Stimulated activated CD4-positive, alpha-beta T cell treated with anti-CD3 and anti-CD28 coated beads, TNF-alpha, amount 100 ng/mL, for 4 hours (primary cell): ENCODE measurements around the gene CENPC.
"Not testable (repeated sequence)": the region's sequence is repeated elsewhere in the genome, so short reads cannot be mapped to it uniquely, and the experiment has no call there.

ENCODE experiments used
- DNase-seq, 3 experiments: peaks; one replicate each; pipeline ENCODE4 v3.0.0-alpha.2; 2020; ENCODE audit warnings: low read depth in 3 of 3

The CENPC gene

GRCh38 chr4:67552146-67552792, 7.0 kb upstream of the CENPC start:
- DNase-seq, result not testable (repeated sequence)

DNA sequence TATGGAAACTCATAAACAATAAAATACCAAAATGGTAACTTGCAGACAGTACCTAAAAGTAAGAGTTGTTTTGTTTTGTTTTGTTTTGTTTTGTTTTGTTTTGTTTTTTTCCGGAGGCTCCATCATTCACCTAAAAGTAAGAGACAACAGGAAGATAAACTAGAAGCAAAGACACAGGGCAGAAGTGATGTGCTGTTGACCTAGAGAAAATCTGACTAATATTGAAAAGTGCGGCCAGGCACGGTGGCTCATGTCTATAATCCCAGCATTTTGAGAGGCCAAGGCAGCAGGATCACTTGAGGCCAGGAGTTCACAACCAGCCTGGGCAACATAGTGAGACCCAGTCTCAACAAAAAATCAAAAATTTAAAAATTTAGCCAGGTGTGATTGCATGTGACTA, 5.6 kb upstream of the CENPC start:
- DNase-seq, result no peak

GRCh38 chr4:67550451-67550850, 5.1 kb upstream of the CENPC start:
- DNase-seq, result no peak

- no peak for DNase-seq
Measured at GRCh38 chr4:67549123-67549522, 3.8 kb upstream of the CENPC start.

DNA sequence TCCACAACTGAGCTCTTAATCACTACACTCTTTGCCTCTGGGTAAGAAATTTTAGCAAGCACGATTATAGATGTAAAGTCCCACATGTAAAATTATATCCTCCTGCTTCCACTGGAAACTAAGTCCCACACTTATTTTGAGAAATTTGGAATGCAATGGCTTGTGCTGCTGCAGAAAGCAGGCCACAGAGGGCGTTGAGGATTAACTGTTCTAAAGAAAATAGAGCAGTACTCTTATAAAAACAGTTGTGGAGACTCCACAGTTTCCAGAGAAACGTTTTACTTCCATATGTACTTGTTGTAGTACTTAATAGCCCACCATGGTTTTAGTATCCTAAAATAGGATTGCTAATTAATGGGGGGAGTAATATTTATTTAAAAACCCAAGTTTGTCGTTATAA, 1.7 kb upstream of the CENPC start:
- no peak for DNase-seq

- no peak for DNase-seq
Measured at GRCh38 chr4:67546004-67546356, 677 bp upstream of the CENPC start.

DNA sequence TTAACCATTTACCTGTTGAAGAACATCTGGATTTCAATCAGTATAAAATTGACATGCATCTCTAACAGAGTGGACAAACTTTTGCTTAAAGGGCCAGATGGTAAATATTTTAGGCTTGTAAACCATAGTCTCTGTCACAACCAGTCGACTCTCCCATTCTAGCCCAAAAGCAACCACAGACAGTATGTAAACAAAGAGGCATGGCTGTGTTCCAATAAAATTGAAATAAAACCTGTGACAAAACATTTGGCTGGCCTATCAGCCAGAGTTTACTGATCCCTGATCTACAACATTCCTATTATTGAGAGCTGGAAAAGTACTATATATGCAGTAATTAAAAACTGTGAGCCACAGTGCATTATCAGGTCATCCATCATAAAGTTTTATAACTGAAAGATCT, 3.2 kb downstream of the CENPC start:
- no peak for DNase-seq

DNA sequence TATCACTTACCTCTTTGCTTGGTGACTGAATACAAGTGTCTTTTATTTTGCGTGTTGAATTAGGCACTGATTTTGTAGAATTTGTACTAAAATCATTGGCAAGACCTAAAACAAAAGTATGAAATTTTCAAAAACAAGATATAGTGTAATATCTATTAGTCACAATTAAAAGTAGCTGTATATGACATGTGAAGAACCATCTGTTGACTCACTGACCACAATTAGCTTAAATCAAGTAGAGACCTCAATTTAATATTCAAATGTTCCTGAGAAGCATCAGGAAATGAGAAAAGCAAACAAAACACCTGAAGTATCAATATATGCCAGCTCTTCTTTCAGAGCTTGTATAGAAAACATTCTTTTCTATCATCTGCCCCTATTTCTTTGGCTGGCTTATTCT, 5.5 kb downstream of the CENPC start:
- DNase-seq, result no peak

DNA sequence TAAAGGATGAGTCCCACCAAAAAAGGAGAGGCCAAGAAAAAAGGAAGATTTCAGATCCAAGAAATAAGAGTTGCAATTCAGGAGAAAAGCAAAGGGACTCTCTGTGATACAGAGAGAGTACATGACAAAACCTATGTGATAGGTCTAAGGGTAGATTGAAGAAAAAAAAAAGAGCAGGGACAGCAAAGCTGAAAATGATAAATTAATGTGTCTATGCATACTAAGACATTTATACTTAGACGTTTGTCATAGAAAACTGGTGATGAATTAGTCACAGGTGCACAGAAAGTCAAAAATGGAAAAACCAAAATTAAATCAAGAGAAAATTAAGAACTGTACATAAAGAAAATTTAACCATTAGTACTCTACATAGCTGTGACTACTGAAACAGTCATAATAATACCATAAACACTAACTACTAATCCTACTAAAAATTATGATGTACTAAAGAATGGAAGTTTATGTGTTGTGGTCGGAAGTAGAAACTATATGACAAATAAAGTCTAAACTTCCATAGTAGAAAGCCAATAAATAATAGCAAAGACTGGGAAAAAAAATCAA, 9.9 kb downstream of the CENPC start:
- no peak for DNase-seq

DNA sequence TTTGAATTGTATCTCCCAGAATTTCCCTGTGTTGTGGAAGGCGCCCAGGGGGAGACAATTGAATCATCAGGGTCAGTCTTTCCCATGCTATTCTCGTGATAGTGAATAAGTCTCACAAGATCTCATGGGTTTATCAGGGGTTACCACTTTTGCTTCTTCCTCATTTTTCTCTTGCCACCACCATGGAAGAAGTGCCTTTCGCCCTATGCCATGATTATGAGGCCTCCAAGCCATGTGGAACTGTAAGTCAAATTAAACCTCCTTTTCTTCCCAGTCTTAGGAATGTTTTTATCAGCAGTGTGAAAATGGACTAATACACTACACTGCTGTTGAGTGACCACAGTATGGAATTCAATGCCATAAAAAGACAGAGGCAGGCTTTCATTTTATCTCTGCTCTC, 12.2 kb downstream of the CENPC start:
- DNase-seq, result no peak

DNA sequence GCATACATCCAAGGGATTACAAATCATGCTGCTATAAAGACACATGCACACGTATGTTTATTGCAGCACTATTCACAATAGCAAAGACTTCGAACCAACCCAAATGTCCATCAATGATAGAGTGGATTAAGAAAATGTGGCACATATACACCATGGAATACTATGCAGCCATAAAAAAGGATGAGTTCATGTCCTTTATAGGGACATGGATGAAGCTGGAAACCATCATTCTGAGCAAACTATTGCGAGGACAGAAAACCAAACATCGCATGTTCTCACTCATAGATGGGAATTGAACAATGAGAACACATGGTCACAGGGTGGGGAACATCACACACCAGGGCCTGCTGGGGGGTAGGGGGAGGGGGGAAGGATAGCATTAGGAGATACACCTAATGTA, 12.9 kb downstream of the CENPC start:
- DNase-seq, result not testable (repeated sequence)

DNA sequence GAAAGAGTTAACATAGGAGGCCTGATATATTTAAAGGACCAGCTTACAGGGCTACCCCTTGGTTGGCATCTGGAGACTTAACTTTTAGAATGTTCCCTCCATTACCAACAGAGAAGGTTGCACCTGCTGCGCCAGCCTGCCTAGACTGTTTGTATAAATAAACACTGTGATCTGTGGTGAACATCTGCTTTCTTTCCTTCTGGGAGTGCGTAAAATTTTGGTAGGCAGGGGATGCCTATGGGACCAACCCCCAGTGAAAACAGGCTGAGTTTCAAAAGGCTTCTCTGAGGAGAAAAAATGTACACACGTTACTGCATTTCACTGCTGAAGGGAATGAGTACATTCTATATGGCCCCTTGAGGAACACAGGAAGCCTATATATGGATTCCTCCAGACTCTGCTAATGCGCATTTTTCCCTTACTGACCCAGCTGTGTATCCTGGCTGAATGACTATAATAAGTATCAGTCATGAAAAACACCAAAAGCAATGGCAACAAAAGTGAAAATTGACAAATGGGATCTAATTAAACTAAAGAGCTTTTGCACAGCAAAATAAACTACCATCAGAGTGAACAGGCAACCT, 13.8 kb downstream of the CENPC start:
- DNase-seq, result no peak

DNA sequence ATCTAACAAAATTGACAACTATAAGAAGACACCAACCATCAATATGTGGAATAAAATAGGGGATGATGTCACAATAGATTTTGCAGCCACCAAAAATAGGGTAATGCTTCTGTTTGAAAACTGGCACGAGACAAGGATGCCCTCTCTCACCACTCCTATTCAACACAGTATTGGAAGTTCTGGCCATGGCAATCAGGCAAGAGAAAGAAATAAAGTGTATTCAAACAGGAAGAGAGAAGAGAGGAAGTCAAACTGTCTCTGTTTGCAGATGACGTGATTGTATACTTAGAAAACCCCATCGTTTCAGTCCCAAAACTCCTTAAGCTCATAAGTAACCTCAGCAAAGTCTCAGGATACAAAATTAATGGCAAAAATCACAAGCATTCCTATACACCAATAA, 21.2 kb downstream of the CENPC start:
- DNase-seq, result not testable (repeated sequence)

DNA sequence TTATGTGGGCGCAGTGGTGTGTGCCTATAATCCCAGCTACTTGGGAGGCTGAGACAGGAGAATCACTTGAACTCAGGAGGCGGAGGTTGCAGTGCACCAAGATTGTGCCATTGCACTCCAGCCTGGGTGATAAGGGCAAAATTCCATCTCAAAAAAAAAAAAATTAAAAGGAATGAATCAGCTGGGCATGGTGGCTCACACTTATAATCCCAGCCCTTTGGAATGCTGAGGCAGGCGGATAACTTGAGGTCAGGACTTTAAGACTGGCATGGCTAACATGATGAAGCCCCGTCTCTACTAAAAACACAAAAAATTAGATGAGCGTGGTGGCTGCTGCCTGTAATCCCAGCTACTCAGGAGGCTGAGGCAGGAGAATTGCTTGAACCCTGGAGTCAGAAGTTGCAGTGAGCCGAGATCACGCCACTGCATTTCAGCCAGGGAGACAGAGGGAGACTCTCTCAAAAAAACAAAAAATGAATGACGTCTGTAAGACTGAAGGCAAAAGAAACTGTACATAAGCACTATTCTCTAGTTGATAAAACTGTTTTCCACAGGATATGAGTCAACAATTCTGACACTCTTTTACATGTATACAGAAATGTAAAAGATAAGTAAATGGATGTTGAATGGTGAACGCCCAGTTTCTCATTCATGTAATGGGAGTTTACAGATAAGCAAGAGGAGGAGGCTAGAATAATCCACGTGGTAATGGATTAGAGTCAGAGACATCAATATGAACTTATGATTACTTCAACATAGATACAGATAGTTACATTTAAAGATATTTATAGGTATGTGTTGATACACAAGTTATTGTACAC, 22.2 kb downstream of the CENPC start:
- no peak for DNase-seq

GRCh38 chr4:67522230-67522629, 23.1 kb downstream of the CENPC start:
- no peak for DNase-seq

- DNase-seq, result no peak
Measured at GRCh38 chr4:67521506-67521905, 23.8 kb downstream of the CENPC start.

- no peak for DNase-seq
Measured at GRCh38 chr4:67520141-67520540, 25.2 kb downstream of the CENPC start.

- no peak for DNase-seq
Measured at GRCh38 chr4:67512501-67512900, 32.8 kb downstream of the CENPC start.

- DNase-seq, result no peak
Measured at GRCh38 chr4:67500373-67500772, 44.9 kb downstream of the CENPC start.

- DNase-seq, result no peak
Measured at GRCh38 chr4:67499799-67500198, 45.5 kb downstream of the CENPC start.

GRCh38 chr4:67483868-67484602, 61.3 kb downstream of the CENPC start:
- DNase-seq, result no peak

DNA sequence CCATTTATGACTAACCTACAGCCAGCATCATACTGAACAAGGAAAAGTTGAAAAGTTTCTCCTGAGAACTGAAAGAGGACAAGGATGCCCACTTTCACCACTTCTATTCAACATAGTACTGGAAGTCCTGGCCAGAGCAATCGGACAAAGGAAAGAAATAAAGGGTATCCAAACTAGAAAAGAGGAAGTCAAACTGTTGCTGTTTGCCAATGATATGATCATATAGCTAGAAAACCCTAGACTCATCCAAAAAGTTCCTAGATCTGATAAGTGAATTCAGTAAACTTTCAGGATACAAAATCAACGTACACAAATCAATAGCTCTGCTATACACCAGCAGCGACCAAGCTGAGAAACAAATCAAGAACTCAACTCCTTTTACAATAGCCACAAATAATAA, 64.5 kb downstream of the CENPC start:
- no peak for DNase-seq
